WTC11 (cell line): ENCODE measurements around the gene DYRK1A. TPM values are rescaled to one million over a fixed set of nuclear protein-coding genes. Genes with fewer than 3 reads are reported as not detected.

ENCODE experiments used
- ATAC-seq: fragments of 200-7000 bp; cut with Tn5 transposase; 2 replicates; pipeline ENCODE4 v1.10.0; 2021; ENCODE audit warnings: mild to moderate bottlenecking, moderate library complexity
- CTCF ChIA-PET: fragments of 300-600 bp; sonication (Branson Sonifier 250); formaldehyde crosslinking; loops from one replicate; lab custom pipeline; 2021; ENCODE audit warnings: antibody characterized with exemption; lab: Charles Lee
- POLR2A ChIA-PET: fragments of 350-600 bp; sonication (Branson Sonifier 250); formaldehyde crosslinking; loops from one replicate; lab custom pipeline; 2021; ENCODE audit warnings: antibody characterized with exemption; lab: Charles Lee
- DNase-seq: peaks from one replicate; pipeline ENCODE4 v3.0.0; 2021; ENCODE audit warnings: low spot score
- H3K27ac Mint-ChIP-seq: 2 replicates; pipeline ENCODE4 v1.8.0; 2021; ENCODE audit warnings: mixed read lengths
- H3K27me3 Mint-ChIP-seq: 2 replicates; pipeline ENCODE4 v1.8.0; 2021; ENCODE audit warnings: low read depth, mild to moderate bottlenecking, moderate library complexity, mixed read lengths
- H3K36me3 Mint-ChIP-seq: 2 replicates; pipeline ENCODE4 v1.8.0; 2021; ENCODE audit warnings: mixed read lengths
- H3K4me1 Mint-ChIP-seq: 2 replicates; pipeline ENCODE4 v1.8.0; 2022; ENCODE audit warnings: mixed read lengths
- H3K4me3 Mint-ChIP-seq: 2 replicates; pipeline ENCODE4 v1.8.0; 2021; ENCODE audit warnings: mild to moderate bottlenecking, moderate library complexity, mixed read lengths
- H3K9me3 Mint-ChIP-seq: 2 replicates; pipeline ENCODE4 v1.8.0; 2021; ENCODE audit warnings: mixed read lengths
- CREM ChIP-seq: sonication (generic); formaldehyde crosslinking; IDR thresholded peaks from 2 replicates; pipeline ENCODE4 v1.8.1; 2022; ENCODE audit warnings: mild to moderate bottlenecking, missing genetic modification reagents, moderate library complexity
- ESRRA ChIP-seq: sonication (generic); formaldehyde crosslinking; IDR thresholded peaks from 2 replicates; pipeline ENCODE4 v1.8.1; 2022; ENCODE audit warnings: mild to moderate bottlenecking, missing genetic modification reagents, borderline replicate concordance
- JUN ChIP-seq: sonication (generic); formaldehyde crosslinking; IDR thresholded peaks from 2 replicates; pipeline ENCODE4 v1.8.0; 2023; ENCODE audit warnings: mild to moderate bottlenecking, missing genetic modification reagents
- NR3C1 ChIP-seq: sonication (generic); formaldehyde crosslinking; conservative IDR thresholded peaks from 2 replicates; pipeline ENCODE4 v1.8.1; 2023; ENCODE audit warnings: low read depth, mild to moderate bottlenecking, missing genetic modification reagents
- OVOL2 ChIP-seq: fragments of 250-450 bp; sonication (Bioruptor Pico); IDR thresholded peaks from 2 replicates; pipeline ENCODE4 v1.9.0; 2021; ENCODE audit warnings: mild to moderate bottlenecking, borderline replicate concordance
- ZNF423 ChIP-seq: fragments of 250-450 bp; sonication (Bioruptor Pico); IDR thresholded peaks from 2 replicates; pipeline ENCODE4 v2.1.2; 2022; ENCODE audit warnings: mild to moderate bottlenecking, moderate library complexity
- total RNA-seq: library from RNA; stranded (reverse); gene quantifications from 3 replicates; pipeline ENCODE4 v1.2.3, GENCODE V29; 2021
- TF ChIP-seq, protein P1 (sequence below): sonication (generic); formaldehyde crosslinking; IDR thresholded peaks from 2 replicates; pipeline ENCODE4 v1.8.0; 2022; ENCODE audit warnings: mild to moderate bottlenecking, missing genetic modification reagents
- TF ChIP-seq, protein P2 (sequence below): sonication (generic); formaldehyde crosslinking; IDR thresholded peaks from 2 replicates; pipeline ENCODE4 v1.8.1; 2022; ENCODE audit warnings: mild to moderate bottlenecking, moderate library complexity, missing genetic modification reagents
- TF ChIP-seq, protein P3 (sequence below): sonication (generic); formaldehyde crosslinking; IDR thresholded peaks from 2 replicates; pipeline ENCODE4 v1.8.1; 2023; ENCODE audit warnings: mild to moderate bottlenecking, missing genetic modification reagents, borderline replicate concordance
- TF ChIP-seq, protein P4 (sequence below): sonication (generic); formaldehyde crosslinking; IDR thresholded peaks from 2 replicates; pipeline ENCODE4 v1.8.0; 2023; ENCODE audit warnings: missing genetic modification reagents, mild to moderate bottlenecking, borderline replicate concordance
- TF ChIP-seq, protein P5 (sequence below): sonication (generic); formaldehyde crosslinking; IDR thresholded peaks from 2 replicates; pipeline ENCODE4 v1.8.0; 2023; ENCODE audit warnings: mild to moderate bottlenecking, missing genetic modification reagents
- TF ChIP-seq, protein P6 (sequence below): sonication (generic); formaldehyde crosslinking; IDR thresholded peaks from 2 replicates; pipeline ENCODE4 v1.8.0; 2022; ENCODE audit warnings: mild to moderate bottlenecking, missing genetic modification reagents

Gene DYRK1A
- total RNA-seq, 1 experiment from 2014 or later = 56.5 TPM

DNA sequence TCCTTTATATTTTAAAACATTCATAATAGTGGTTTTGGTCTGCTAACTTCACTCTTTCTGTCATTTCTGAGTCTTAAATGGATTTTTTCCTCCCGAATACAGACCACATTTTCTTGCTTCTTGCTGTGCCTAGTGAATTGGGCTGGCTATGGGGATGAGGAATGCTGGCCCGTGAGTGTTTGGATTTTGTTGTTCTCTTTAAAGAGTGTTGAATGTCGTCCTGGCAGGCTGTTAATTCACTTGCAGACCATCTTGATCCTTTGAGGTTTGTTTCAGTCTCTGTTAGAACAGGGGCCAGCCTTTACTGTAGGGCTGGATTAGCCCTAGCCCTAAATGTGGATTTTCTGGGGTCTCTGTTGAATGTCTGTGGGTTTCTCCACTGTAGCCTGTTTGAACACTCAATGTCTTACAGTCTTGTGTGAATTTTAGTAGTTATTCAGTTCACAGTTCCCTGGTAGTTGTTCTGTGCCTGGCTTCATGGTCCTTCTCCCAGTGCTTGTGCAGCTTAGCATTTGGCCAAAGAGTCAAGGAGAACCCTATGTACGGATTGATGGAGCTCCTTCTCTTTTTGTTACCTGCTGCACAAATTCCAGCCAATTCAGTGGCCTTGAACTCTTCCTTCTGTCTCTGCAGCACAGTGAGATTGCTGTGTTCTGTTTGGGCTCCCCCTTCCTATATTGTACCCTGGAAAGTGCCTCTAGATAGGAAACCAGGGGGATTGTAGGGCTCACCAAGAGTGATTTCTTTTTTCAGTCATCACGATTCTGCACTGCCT is 95.7 kb downstream of the DYRK1A start:
- peak; percentile 38 for ATAC-seq

DNA sequence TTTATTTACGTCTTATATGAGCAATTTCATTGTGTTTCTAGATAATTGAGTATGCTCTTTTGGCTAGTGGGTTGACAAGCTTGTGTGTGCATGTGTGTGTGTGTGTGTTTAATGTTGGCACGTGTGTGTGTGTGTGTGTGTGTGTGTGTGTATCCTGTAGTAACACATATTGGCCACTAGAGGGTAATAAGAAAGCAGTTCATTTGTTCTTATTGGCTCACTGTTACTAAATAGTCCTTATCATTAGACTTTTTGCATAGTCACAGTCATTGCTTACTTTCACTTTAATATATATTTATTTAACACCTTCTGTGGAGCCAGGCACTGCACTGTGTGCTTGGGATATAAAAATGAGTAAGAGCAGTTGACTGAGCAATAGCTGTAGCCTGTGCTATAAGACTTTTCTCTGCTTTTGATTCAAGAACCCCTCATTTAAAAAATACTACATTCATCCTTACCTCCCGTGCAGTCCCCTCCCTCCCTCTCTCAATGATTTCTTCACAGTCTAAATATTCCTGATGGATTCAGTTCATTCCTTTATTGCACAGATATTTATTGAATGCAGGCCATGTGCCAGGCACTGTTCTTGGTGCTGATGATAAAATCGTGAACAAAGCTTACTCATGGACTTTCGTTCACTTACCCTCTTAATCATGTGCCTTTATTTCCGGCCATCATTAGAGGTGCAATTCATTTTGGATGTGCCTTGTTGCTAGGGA is 96.7 kb downstream of the DYRK1A start:
- Mint-ChIP-seq H3K36me3 (peaks cover 13% of the 10 kb centered on the region), H3K27ac (no peak overlapping the region), H3K9me3 (0 out of 2 replicates have a peak, but pooled peaks cover under 1% of the 10 kb centered on the region), H3K27me3 (no peaks in the 10 kb centered on the region), H3K4me3 (no peak overlapping the region), H3K4me1 (peaks cover 61% of the 10 kb centered on the region)
- TF ChIP-seq ZNF423 (no peak), OVOL2 (no peak), ESRRA (CRISPR knock-in tag) (no peak)
- TF ChIP-seq, protein P1, sequence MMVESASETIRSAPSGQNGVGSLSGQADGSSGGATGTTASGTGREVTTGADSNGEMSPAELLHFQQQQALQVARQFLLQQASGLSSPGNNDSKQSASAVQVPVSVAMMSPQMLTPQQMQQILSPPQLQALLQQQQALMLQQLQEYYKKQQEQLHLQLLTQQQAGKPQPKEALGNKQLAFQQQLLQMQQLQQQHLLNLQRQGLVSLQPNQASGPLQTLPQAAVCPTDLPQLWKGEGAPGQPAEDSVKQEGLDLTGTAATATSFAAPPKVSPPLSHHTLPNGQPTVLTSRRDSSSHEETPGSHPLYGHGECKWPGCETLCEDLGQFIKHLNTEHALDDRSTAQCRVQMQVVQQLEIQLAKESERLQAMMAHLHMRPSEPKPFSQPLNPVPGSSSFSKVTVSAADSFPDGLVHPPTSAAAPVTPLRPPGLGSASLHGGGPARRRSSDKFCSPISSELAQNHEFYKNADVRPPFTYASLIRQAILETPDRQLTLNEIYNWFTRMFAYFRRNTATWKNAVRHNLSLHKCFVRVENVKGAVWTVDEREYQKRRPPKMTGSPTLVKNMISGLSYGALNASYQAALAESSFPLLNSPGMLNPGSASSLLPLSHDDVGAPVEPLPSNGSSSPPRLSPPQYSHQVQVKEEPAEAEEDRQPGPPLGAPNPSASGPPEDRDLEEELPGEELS (CRISPR knock-in tag) = no peak
- POLR2A ChIA-PET = interaction anchor here (0.5 kb wide), 1 partner anchor 257 kb away, joined by 4 read pairs; no protein-coding TSS in a partner anchor
- 0 out of 2 replicates have a peak, but pooled peaks have one; percentile 12 for ATAC-seq
- CTCF ChIA-PET = interaction anchor here (0.6 to 1.8 kb wide), 17 partner anchors 12 to 1236 kb away, joined by 3 to 9 read pairs (median 3); partner anchors contain the start of gene VPS26C
- DNase-seq = no peak

More for the DNA sequence above, 95.7 kb downstream of the DYRK1A start:
- POLR2A ChIA-PET = no interaction called here
- no peak for DNase-seq
- no peaks in the 10 kb centered on the region for H3K27me3 Mint-ChIP-seq
- TF ChIP-seq OVOL2 = no peak
- TF ChIP-seq, protein P2, sequence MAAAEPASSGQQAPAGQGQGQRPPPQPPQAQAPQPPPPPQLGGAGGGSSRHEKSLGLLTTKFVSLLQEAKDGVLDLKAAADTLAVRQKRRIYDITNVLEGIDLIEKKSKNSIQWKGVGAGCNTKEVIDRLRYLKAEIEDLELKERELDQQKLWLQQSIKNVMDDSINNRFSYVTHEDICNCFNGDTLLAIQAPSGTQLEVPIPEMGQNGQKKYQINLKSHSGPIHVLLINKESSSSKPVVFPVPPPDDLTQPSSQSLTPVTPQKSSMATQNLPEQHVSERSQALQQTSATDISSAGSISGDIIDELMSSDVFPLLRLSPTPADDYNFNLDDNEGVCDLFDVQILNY (CRISPR knock-in tag) = no peak
- TF ChIP-seq CREM (CRISPR knock-in tag) = no peak
- CTCF ChIA-PET = interaction anchor here (0.6 to 1.8 kb wide), 9 partner anchors 13 to 1237 kb away, joined by 3 to 6 read pairs (median 3); no protein-coding TSS in a partner anchor
- H3K27ac Mint-ChIP-seq = peak overlapping the region; percentile 86
- peaks cover 6% of the 10 kb centered on the region; the same call in 1 of the 2 replicates for H3K36me3 Mint-ChIP-seq
- no peaks in the 10 kb centered on the region for H3K9me3 Mint-ChIP-seq
- H3K4me3 Mint-ChIP-seq = peak overlapping the region; percentile 12; the same call in 1 of the 2 replicates
- peaks cover 61% of the 10 kb centered on the region for H3K4me1 Mint-ChIP-seq

DNA sequence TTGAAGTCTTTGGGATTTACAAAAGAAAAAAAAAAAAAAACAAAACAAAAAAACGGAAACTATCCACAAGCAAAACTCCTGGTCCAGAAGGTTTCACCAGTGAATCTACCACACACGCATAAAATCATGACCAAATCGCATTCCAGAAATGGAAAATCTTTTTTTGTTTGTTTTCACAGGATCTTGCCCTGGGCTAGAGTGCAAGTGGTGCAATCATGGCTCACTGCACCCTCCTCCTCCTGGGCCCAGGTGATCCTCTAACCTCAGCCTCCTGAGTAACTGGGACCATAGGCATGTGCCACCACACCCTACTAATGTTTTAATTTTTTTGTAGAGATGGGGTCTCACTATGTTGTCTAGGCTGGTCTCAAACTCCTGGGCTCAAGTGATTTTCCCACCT is 100.5 kb downstream of the DYRK1A start:
- H3K4me3 Mint-ChIP-seq = no peak overlapping the region
- ChIA-PET CTCF (no interaction called here), POLR2A (no interaction called here)
- peaks cover 14% of the 10 kb centered on the region for H3K9me3 Mint-ChIP-seq
- no peak for ATAC-seq
- peaks cover 55% of the 10 kb centered on the region for H3K4me1 Mint-ChIP-seq
- no peak for DNase-seq
- H3K27me3 Mint-ChIP-seq = no peaks in the 10 kb centered on the region
- peaks cover 25% of the 10 kb centered on the region for H3K36me3 Mint-ChIP-seq
- H3K27ac Mint-ChIP-seq = peak overlapping the region; percentile 26
- TF ChIP-seq JUN (CRISPR knock-in tag) (no peak), NR3C1 (no peak)
- TF ChIP-seq, protein P3, sequence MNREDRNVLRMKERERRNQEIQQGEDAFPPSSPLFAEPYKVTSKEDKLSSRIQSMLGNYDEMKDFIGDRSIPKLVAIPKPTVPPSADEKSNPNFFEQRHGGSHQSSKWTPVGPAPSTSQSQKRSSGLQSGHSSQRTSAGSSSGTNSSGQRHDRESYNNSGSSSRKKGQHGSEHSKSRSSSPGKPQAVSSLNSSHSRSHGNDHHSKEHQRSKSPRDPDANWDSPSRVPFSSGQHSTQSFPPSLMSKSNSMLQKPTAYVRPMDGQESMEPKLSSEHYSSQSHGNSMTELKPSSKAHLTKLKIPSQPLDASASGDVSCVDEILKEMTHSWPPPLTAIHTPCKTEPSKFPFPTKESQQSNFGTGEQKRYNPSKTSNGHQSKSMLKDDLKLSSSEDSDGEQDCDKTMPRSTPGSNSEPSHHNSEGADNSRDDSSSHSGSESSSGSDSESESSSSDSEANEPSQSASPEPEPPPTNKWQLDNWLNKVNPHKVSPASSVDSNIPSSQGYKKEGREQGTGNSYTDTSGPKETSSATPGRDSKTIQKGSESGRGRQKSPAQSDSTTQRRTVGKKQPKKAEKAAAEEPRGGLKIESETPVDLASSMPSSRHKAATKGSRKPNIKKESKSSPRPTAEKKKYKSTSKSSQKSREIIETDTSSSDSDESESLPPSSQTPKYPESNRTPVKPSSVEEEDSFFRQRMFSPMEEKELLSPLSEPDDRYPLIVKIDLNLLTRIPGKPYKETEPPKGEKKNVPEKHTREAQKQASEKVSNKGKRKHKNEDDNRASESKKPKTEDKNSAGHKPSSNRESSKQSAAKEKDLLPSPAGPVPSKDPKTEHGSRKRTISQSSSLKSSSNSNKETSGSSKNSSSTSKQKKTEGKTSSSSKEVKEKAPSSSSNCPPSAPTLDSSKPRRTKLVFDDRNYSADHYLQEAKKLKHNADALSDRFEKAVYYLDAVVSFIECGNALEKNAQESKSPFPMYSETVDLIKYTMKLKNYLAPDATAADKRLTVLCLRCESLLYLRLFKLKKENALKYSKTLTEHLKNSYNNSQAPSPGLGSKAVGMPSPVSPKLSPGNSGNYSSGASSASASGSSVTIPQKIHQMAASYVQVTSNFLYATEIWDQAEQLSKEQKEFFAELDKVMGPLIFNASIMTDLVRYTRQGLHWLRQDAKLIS (CRISPR knock-in tag) = no peak
- TF ChIP-seq, protein P4, sequence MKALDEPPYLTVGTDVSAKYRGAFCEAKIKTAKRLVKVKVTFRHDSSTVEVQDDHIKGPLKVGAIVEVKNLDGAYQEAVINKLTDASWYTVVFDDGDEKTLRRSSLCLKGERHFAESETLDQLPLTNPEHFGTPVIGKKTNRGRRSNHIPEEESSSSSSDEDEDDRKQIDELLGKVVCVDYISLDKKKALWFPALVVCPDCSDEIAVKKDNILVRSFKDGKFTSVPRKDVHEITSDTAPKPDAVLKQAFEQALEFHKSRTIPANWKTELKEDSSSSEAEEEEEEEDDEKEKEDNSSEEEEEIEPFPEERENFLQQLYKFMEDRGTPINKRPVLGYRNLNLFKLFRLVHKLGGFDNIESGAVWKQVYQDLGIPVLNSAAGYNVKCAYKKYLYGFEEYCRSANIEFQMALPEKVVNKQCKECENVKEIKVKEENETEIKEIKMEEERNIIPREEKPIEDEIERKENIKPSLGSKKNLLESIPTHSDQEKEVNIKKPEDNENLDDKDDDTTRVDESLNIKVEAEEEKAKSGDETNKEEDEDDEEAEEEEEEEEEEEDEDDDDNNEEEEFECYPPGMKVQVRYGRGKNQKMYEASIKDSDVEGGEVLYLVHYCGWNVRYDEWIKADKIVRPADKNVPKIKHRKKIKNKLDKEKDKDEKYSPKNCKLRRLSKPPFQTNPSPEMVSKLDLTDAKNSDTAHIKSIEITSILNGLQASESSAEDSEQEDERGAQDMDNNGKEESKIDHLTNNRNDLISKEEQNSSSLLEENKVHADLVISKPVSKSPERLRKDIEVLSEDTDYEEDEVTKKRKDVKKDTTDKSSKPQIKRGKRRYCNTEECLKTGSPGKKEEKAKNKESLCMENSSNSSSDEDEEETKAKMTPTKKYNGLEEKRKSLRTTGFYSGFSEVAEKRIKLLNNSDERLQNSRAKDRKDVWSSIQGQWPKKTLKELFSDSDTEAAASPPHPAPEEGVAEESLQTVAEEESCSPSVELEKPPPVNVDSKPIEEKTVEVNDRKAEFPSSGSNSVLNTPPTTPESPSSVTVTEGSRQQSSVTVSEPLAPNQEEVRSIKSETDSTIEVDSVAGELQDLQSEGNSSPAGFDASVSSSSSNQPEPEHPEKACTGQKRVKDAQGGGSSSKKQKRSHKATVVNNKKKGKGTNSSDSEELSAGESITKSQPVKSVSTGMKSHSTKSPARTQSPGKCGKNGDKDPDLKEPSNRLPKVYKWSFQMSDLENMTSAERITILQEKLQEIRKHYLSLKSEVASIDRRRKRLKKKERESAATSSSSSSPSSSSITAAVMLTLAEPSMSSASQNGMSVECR = no peak
- TF ChIP-seq, protein P5, sequence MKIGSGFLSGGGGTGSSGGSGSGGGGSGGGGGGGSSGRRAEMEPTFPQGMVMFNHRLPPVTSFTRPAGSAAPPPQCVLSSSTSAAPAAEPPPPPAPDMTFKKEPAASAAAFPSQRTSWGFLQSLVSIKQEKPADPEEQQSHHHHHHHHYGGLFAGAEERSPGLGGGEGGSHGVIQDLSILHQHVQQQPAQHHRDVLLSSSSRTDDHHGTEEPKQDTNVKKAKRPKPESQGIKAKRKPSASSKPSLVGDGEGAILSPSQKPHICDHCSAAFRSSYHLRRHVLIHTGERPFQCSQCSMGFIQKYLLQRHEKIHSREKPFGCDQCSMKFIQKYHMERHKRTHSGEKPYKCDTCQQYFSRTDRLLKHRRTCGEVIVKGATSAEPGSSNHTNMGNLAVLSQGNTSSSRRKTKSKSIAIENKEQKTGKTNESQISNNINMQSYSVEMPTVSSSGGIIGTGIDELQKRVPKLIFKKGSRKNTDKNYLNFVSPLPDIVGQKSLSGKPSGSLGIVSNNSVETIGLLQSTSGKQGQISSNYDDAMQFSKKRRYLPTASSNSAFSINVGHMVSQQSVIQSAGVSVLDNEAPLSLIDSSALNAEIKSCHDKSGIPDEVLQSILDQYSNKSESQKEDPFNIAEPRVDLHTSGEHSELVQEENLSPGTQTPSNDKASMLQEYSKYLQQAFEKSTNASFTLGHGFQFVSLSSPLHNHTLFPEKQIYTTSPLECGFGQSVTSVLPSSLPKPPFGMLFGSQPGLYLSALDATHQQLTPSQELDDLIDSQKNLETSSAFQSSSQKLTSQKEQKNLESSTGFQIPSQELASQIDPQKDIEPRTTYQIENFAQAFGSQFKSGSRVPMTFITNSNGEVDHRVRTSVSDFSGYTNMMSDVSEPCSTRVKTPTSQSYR (CRISPR knock-in tag) = no peak
- TF ChIP-seq, protein P6, sequence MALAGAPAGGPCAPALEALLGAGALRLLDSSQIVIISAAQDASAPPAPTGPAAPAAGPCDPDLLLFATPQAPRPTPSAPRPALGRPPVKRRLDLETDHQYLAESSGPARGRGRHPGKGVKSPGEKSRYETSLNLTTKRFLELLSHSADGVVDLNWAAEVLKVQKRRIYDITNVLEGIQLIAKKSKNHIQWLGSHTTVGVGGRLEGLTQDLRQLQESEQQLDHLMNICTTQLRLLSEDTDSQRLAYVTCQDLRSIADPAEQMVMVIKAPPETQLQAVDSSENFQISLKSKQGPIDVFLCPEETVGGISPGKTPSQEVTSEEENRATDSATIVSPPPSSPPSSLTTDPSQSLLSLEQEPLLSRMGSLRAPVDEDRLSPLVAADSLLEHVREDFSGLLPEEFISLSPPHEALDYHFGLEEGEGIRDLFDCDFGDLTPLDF (CRISPR knock-in tag) = no peak
